Measurements from ENCODE around the gene FNDC3B. TPM values are rescaled to one million over a fixed set of nuclear protein-coding genes. Genes with fewer than 3 reads are reported as not detected.

FNDC3B gene
- total and polyA plus RNA-seq, 2 donors (not counting 3 experiments of a cell fraction or from before 2014, with no cell fraction given), result 91.6 to 295 TPM

DNA sequence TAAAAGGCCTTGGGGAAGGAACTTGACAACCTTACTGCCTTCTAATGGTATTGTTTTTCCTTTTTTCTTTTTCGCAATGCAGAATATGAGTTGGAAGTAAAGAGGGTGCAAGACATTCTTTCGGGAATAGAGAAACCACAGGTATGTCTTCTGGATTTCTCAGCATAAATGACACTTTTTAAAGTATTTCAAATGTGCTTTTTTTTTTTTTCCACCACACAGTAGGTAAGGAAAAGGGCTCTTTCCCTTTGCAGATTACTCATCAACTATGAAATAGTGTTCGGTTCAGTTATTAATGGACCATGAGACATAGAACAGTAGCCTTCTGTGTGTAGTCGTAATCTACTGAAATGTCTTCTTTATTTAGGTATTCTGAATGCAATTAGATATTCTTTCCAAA lies 246.5 kb downstream of the FNDC3B start:
- intact Hi-C loops (cut with micrococcal nuclease) (loop anchor here (10.0 kb wide), 1 partner anchor 321 kb away; no protein-coding TSS in a partner anchor), dilution Hi-C loops (cut with MboI; ENCODE audit: extremely low pct_ligation_motif_present, low sequenced_read_pairs) (no loop called here)
- Histone ChIP-seq H3K9me3 (replicated peaks; ENCODE audit: control insufficient read depth, insufficient read depth, low read length) (no peaks in the 10 kb centered on the region), H3K27me3 (ENCODE audit: control insufficient read depth in 2 of 2, insufficient read depth in 2 of 2, low read length in 2 of 2) (no peaks in the 10 kb centered on the region), H3K4me3 (replicated peaks in 1 of 3; ENCODE audit: insufficient read depth in 1 of 3, low read depth in 1 of 3, low read length in 3 of 3) (no peak overlapping the region), H3K4me1 (ENCODE audit: control insufficient read depth, extremely low read depth, insufficient read depth, low read length) (peaks cover 20% of the 10 kb centered on the region), H4K20me1 (replicated peaks; ENCODE audit: control insufficient read depth, extremely low read depth, insufficient read depth, low read length) (peaks cover 10% of the 10 kb centered on the region), H2AFZ (ENCODE audit: low read depth, low read length) (no peak overlapping the region), H3K9ac (replicated peaks; ENCODE audit: extremely low read depth, insufficient read depth, low read length) (no peak overlapping the region), H3K9me1 (replicated peaks; ENCODE audit: control insufficient read depth, extremely low read depth, insufficient read depth, low read length) (no peaks in the 10 kb centered on the region), H3K27ac (ENCODE audit: insufficient read depth, low read depth, low read length) (no peak overlapping the region), H3K4me2 (ENCODE audit: insufficient read depth, low read length) (no peak overlapping the region), H3K36me3 (ENCODE audit: control insufficient read depth in 2 of 2, extremely low read depth in 1 of 2, insufficient read depth in 2 of 2, low read length in 2 of 2) (peaks cover 16 to 24% of the 10 kb centered on the region in 2 experiments), H3K79me2 (ENCODE audit: control insufficient read depth, insufficient read depth, low read length) (peaks cover 33% of the 10 kb centered on the region)
- ChIA-PET CTCF (no interaction called here), POLR2A (no interaction called here)
- FAIRE-seq (no peak), DNase-seq (ENCODE audit: low read depth, low spot score) (no peak)
- TF ChIP-seq POLR2A (IDR thresholded peaks at IDR 0.05; ENCODE audit: low read depth, low read length), result no peak
- TF ChIP-seq POLR2AphosphoS5 (IDR thresholded peaks at IDR 0.05; ENCODE audit: insufficient read depth, low read depth, low read length), result no peak
- TF ChIP-seq EZH2 (IDR thresholded peaks at IDR 0.05; ENCODE audit: borderline replicate concordance, low read depth, low read length, severe bottlenecking), result no peak
- TF ChIP-seq, protein P1, sequence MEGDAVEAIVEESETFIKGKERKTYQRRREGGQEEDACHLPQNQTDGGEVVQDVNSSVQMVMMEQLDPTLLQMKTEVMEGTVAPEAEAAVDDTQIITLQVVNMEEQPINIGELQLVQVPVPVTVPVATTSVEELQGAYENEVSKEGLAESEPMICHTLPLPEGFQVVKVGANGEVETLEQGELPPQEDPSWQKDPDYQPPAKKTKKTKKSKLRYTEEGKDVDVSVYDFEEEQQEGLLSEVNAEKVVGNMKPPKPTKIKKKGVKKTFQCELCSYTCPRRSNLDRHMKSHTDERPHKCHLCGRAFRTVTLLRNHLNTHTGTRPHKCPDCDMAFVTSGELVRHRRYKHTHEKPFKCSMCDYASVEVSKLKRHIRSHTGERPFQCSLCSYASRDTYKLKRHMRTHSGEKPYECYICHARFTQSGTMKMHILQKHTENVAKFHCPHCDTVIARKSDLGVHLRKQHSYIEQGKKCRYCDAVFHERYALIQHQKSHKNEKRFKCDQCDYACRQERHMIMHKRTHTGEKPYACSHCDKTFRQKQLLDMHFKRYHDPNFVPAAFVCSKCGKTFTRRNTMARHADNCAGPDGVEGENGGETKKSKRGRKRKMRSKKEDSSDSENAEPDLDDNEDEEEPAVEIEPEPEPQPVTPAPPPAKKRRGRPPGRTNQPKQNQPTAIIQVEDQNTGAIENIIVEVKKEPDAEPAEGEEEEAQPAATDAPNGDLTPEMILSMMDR (IDR thresholded peaks at IDR 0.05; ENCODE audit: extremely low read depth in 1 of 2, insufficient read depth in 1 of 2, low read depth in 1 of 2, low read length in 2 of 2), result no peak
- no peak for TF ChIP-seq MYC (IDR thresholded peaks at IDR 0.05; ENCODE audit: low read depth, low read length)
- TF ChIP-seq JUN (IDR thresholded peaks at IDR 0.05; ENCODE audit: borderline replicate concordance, insufficient read depth, insufficient read length, low read depth), result no peak
- TF ChIP-seq, protein P2, sequence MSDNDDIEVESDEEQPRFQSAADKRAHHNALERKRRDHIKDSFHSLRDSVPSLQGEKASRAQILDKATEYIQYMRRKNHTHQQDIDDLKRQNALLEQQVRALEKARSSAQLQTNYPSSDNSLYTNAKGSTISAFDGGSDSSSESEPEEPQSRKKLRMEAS (IDR thresholded peaks at IDR 0.05; ENCODE audit: insufficient read depth, insufficient read length), result no peak
- TF ChIP-seq FOS (IDR thresholded peaks at IDR 0.05; ENCODE audit: borderline replicate concordance, insufficient read depth, low read length), result no peak
- no peak for TF ChIP-seq GATA2 (IDR thresholded peaks at IDR 0.05; ENCODE audit: insufficient read depth, insufficient read length, low read depth, low read length)
- no TSS peak for BruUV-seq (replicated peaks)
